Peyer's patch (tissue), 4 donors: ENCODE measurements around the gene NHERF1. TPM values are rescaled to one million over a fixed set of nuclear protein-coding genes. Genes with fewer than 3 reads are reported as not detected.

Experiments used
- DNase-seq, 3 donors: peaks; one replicate each; pipeline ENCODE4 v3.0.0-alpha.2; 2017 to 2019
- H3K27ac ChIP-seq, 4 donors: fragments of 200-600 bp; sonication (generic); one replicate each; pipeline ENCODE4 v1.5.1; 2016 to 2019
- H3K27me3 ChIP-seq, 2 donors: fragments of 200-600 bp; sonication (generic); one replicate each; pipeline ENCODE4 v1.5.1; 2019
- H3K36me3 ChIP-seq, 3 donors: fragments of 200-600 bp; sonication (generic); one replicate each; pipeline ENCODE4 v1.5.1; 2016 to 2019
- H3K4me1 ChIP-seq, 4 donors: fragments of 200-600 bp; sonication (generic); one replicate each; pipeline ENCODE4 v1.5.1; 2016 to 2019
- H3K4me3 ChIP-seq, 4 donors: fragments of 200-600 bp; sonication (generic); 1 replicate in 3 of 4; 2 replicates in 1 of 4; pipeline ENCODE4 v1.5.1; 2016 to 2019; ENCODE audit warnings: mild to moderate bottlenecking in 1 of 4
- H3K9me3 ChIP-seq, 4 donors: fragments of 200-600 bp; sonication (generic); one replicate each; pipeline ENCODE4 v1.5.1; 2016 to 2019; ENCODE audit warnings: mild to moderate bottlenecking in 1 of 4
- CTCF ChIP-seq, 6 experiments: fragments of 450-650 bp in 4 of 6; fragments of 200-600 bp in 2 of 6; sonication (generic) in 1 of 6; IDR thresholded peaks; one replicate each; pipeline ENCODE4 v1.5.1; 2017 to 2019; ENCODE audit warnings: antibody characterized with exemption in 6 of 6, mild to moderate bottlenecking in 3 of 6, moderate library complexity in 1 of 6
- POLR2A ChIP-seq, 2 donors: fragments of 450-650 bp; IDR thresholded peaks; one replicate each; pipeline ENCODE4 v1.5.1; 2017; ENCODE audit warnings: antibody characterized with exemption in 2 of 2, mild to moderate bottlenecking in 2 of 2, moderate library complexity in 2 of 2
- total RNA-seq, 4 donors: library from RNA; depleted of rRNA; stranded (reverse); fragments of >200 nt; gene quantifications; one replicate each; pipeline ENCODE4 v1.1.0, GENCODE V29; 2016

NHERF1 gene
- total RNA-seq, 4 donors from 2014 or later, result 121 to 600 (median 488) TPM

- Histone ChIP-seq H3K27ac (no peak overlapping the region), H3K27me3 (no peaks in the 10 kb centered on the region), H3K4me3 (no peak overlapping the region)
Observed at GRCh38 chr17:74711058-74711824, 37.2 kb upstream of the NHERF1 start.

GRCh38 chr17:74712301-74712700 lies 36.1 kb upstream of the NHERF1 start:
- Histone ChIP-seq H3K4me1 (peaks cover 0 to 6% (median 0%) of the 10 kb centered on the region in 4 donors), H3K4me3 (peak overlapping the region in 1 of 4 donors; percentile 10), H3K27me3 (no peaks in the 10 kb centered on the region), H3K27ac (peak overlapping the region in 1 of 4 donors; percentile 9), H3K36me3 (no peaks in the 10 kb centered on the region), H3K9me3 (no peaks in the 10 kb centered on the region)
- no peak for DNase-seq
- no peak for TF ChIP-seq POLR2A (IDR thresholded peaks at IDR 0.05)

More at GRCh38 chr17:74711058-74711824, 37.2 kb upstream of the NHERF1 start:
- TF ChIP-seq POLR2A (IDR thresholded peaks at IDR 0.05), result no peak
- TF ChIP-seq CTCF (IDR thresholded peaks at IDR 0.05), result no peak
- Histone ChIP-seq H3K36me3 (no peaks in the 10 kb centered on the region), H3K9me3 (no peaks in the 10 kb centered on the region), H3K4me1 (peaks cover 0 to 6% (median 0%) of the 10 kb centered on the region in 4 donors)
- no peak for DNase-seq

GRCh38 chr17:74712756-74713155 lies 35.7 kb upstream of the NHERF1 start, which contains the start of gene CD300LF:
CD300LF (minus strand) TSS chr17:74712923; CDS start chr17:74712866, 57 bp downstream.
- H3K9me3 ChIP-seq, result no peaks in the 10 kb centered on the region
- peak within 1 kb of the TSS in 1 of 4 donors; percentile 10 for H3K4me3 ChIP-seq
- H3K4me1 ChIP-seq, result peaks cover 0 to 6% (median 0%) of the 10 kb centered on the region in 4 donors
- TF ChIP-seq CTCF (IDR thresholded peaks at IDR 0.05) (no peak), POLR2A (IDR thresholded peaks at IDR 0.05) (no peak)
- peak in 2 of 3 donors; percentile 52 to 61 for DNase-seq
- H3K36me3 ChIP-seq, result no peaks in the 10 kb centered on the region
- peak within 1 kb of the TSS in 1 of 4 donors; percentile 9 for H3K27ac ChIP-seq
- no peaks in the 10 kb centered on the region for H3K27me3 ChIP-seq

GRCh38 chr17:74713171-74713755 lies 35.2 kb upstream of the NHERF1 start:
- no peak for DNase-seq
- no peak for TF ChIP-seq POLR2A (IDR thresholded peaks at IDR 0.05)
- Histone ChIP-seq H3K27ac (peak overlapping the region in 1 of 4 donors; percentile 9), H3K27me3 (no peaks in the 10 kb centered on the region), H3K36me3 (no peaks in the 10 kb centered on the region), H3K9me3 (no peaks in the 10 kb centered on the region), H3K4me3 (no peak overlapping the region), H3K4me1 (peaks cover 0 to 6% (median 0%) of the 10 kb centered on the region in 4 donors)

- Histone ChIP-seq H3K4me3 (no peak overlapping the region), H3K27me3 (no peaks in the 10 kb centered on the region), H3K36me3 (no peaks in the 10 kb centered on the region), H3K4me1 (peaks cover 0 to 6% (median 0%) of the 10 kb centered on the region in 4 donors), H3K27ac (no peak overlapping the region), H3K9me3 (no peaks in the 10 kb centered on the region)
- no peak for DNase-seq
- TF ChIP-seq POLR2A (IDR thresholded peaks at IDR 0.05), result no peak
- TF ChIP-seq CTCF (IDR thresholded peaks at IDR 0.05), result no peak
Observed at GRCh38 chr17:74715144-74715543, 33.3 kb upstream of the NHERF1 start.

GRCh38 chr17:74720506-74720905 lies 27.9 kb upstream of the NHERF1 start:
- H3K4me1 ChIP-seq, result peaks cover 0 to 2% (median 0%) of the 10 kb centered on the region in 4 donors
- no peaks in the 10 kb centered on the region for H3K27me3 ChIP-seq
- no peaks in the 10 kb centered on the region for H3K9me3 ChIP-seq
- H3K27ac ChIP-seq, result no peak overlapping the region
- no peaks in the 10 kb centered on the region for H3K36me3 ChIP-seq
- H3K4me3 ChIP-seq, result no peak overlapping the region
- no peak for DNase-seq
- TF ChIP-seq CTCF (IDR thresholded peaks at IDR 0.05) (no peak), POLR2A (IDR thresholded peaks at IDR 0.05) (no peak)
